H1 (cell line): ENCODE measurements around the gene BANF1. TPM values are rescaled to one million over a fixed set of nuclear protein-coding genes. Genes with fewer than 3 reads are reported as not detected.

Experiments used
- CBX5 ChIP-seq: fragments of 300-800, 300-1000 bp; sonication (generic); IDR thresholded peaks from 2 replicates; pipeline ENCODE4 v1.7.1; 2016; ENCODE audit warnings: antibody characterized with exemption, low read length, low read depth
- MAFK ChIP-seq: IDR thresholded peaks from 2 replicates; pipeline ENCODE4 v1.6.1; 2012; ENCODE audit warnings: low read depth, mild to moderate bottlenecking, improper control_type of control experiment, low read length
- RNF2 ChIP-seq: fragments of 200-900, 300-1000 bp; sonication (generic); IDR thresholded peaks from 2 replicates; pipeline ENCODE4 v1.7.1; 2016; ENCODE audit warnings: borderline replicate concordance, low read depth, mild to moderate bottlenecking, antibody characterized with exemption, low read length; ENCODE audit not compliant: poor library complexity, severe bottlenecking; ENCODE audit errors: missing control alignments
- SAP30 ChIP-seq: fragments of 300-600 bp; sonication (generic); IDR thresholded peaks from 2 replicates; pipeline ENCODE4 v1.7.1; 2012; ENCODE audit warnings: low read length, moderate library complexity, mild to moderate bottlenecking, inconsistent platforms; ENCODE audit not compliant: insufficient read depth, insufficient replicate concordance
- SUZ12 ChIP-seq: fragments of 200-600 bp; sonication (generic); IDR thresholded peaks from 2 replicates; pipeline ENCODE4 v1.6.1; 2012; ENCODE audit warnings: mild to moderate bottlenecking, inconsistent platforms, low read length, moderate library complexity, mixed read lengths
- polyA plus RNA-seq, 7 experiments: library from polyadenylated mRNA; depleted of rRNA in 3 of 7; stranded (reverse) in 5 of 7; unstranded in 2 of 7; fragments of >200 nt in 5 of 7; fragments of 200-250 nt in 2 of 7; gene quantifications; 1 replicate in 5 of 7; 2 replicates in 1 of 7; 4 replicates in 1 of 7; pipeline versions ENCODE4 v1.2.1 to v1.2.3, GENCODE V29; 2011 to 2013; ENCODE audit warnings: missing spikeins in 2 of 7, mixed read lengths in 2 of 7
- total RNA-seq: library from RNA; stranded (reverse); fragmentation: NEBNext Ultra II Directional; extraction: Animal tissue kit (Norgen Biotek cat#: 25700); gene quantifications from 2 replicates; pipeline ENCODE4 v1.2.1, GENCODE V29; 2021

BANF1 gene
- total and polyA plus RNA-seq, 2 of the 8 experiments (the other 6 are each of a cell fraction or from before 2014, with no cell fraction given), result 330 to 467 TPM

DNA sequence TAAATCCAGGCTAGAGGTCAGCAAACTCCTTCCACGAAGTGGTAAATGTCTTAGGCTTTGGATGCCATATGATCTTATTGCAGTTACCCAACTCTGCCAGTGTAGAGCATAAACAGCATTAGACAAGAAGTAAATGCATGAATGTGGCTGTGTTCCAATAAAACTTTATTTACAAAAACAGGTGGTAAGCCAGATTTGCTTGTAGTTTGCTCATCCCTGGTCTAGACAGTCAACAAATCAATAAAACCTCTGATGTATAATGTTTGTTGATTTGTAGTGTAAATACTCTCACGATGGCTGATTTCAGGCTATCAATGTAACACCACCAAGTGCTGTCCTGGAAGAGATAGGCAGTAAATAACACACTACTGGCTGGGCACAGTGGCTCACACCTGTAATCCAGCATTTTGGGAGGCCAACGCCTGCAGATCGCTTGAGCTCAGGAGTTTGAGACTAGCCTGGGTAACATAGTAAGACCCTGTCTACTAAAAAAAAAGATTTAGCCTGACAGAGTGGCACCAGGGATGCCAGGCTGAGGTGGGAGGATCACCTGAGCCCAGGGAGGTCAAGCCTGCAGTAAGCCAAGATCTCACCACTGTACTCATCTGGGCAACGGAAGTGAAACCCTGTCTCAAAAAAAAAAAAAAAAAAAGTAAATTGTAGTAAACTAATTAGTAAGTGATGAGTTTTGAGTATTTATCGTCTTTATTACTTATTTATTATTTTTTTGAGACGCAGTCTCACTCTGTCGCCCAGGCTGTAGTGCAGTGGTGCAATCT is 30.8 kb downstream of the BANF1 start (continued):
- TF ChIP-seq SUZ12 (no peak), SAP30 (no peak), RNF2 (no peak), CBX5 (no peak), MAFK (no peak)
